Measurements from ENCODE around the gene NOL6.
"Not testable (repeated sequence)": the region's sequence is repeated elsewhere in the genome, so short reads cannot be mapped to it uniquely, and the experiment has no call there.

NOL6 gene

DNA sequence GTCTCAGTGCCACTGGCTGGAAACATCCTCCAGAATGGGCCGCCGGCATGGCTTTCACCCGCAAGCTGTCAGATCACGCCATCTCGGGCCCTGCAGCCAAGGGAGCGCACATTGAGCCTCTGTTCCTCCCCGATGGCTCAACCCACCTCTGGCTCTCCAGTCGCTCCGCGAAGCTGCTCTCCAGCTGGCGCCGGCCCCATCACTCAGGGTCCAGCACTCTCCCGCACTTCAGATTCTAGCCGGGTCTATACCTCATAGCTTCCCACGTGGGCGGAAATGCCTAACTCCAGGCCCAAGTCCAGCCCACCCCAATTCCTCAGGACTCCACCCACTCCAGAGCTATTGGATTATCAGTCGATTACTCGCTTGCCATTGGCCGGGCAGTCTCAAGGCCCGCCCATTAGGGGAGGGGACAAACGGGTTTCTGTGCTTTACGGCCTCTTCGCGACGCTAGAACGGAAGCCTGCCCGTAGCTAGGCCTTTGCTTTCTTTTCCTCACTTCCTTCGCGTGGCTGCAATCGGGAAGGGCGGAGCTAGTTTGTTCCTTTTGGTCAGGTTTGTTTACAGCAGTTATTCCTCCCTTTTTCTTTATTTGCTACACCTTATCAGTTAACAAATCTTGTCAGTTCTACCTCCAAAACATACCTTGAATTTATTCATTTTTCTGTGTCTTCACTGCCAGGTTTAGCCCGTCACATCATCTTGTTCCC lies at the start of gene NOL6:
TSS of gene NOL6 (minus strand) at position 282 of the 710 bp plus-strand sequence. CDS start at position 200, 82 bp downstream.
- peak; percentile 95 for DNase-seq

DNA sequence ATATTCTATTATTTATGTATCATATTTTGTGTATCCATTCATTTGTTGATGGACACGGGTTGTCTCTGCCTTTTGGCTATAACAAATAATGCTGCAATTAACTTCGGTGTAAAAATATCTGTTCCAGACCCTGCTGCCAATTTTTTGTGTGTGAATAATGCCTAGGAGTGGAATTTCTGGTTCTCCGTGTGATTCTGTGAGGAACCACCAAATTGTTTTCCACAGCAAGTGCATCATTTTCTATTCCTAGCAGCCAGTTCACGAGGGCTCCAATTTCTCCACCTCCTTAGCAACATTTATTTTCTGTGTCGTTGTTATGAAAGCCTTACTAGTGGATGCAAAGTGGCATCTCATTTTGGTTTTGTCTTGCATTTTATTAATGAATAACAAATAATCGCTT lies 48.1 kb upstream of the NOL6 start:
- not testable (repeated sequence) for DNase-seq

GRCh38 chr9:33517934-33518577 lies 44.3 kb upstream of the NOL6 start:
- not testable (repeated sequence) for DNase-seq

GRCh38 chr9:33517373-33517772 lies 43.6 kb upstream of the NOL6 start:
- DNase-seq = no peak

DNA sequence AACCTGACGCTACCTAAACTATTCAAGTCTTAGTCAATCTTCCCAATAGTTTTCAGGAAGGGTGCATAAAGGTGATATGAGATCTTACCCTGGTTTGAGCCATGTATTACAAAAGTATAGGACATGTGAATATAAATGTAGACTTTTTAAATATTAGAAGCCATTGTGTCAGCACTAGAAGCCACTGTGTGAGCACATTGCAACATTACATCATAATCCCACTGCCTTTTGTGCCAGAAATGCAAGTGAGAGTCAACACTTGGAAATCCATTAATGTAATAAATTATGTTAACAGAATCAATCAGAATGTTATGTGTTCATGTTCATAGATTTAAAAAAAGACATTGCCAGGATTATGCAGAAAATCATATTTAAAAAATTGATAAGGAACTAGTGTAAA lies 42.7 kb upstream of the NOL6 start:
- not testable (repeated sequence) for DNase-seq

DNA sequence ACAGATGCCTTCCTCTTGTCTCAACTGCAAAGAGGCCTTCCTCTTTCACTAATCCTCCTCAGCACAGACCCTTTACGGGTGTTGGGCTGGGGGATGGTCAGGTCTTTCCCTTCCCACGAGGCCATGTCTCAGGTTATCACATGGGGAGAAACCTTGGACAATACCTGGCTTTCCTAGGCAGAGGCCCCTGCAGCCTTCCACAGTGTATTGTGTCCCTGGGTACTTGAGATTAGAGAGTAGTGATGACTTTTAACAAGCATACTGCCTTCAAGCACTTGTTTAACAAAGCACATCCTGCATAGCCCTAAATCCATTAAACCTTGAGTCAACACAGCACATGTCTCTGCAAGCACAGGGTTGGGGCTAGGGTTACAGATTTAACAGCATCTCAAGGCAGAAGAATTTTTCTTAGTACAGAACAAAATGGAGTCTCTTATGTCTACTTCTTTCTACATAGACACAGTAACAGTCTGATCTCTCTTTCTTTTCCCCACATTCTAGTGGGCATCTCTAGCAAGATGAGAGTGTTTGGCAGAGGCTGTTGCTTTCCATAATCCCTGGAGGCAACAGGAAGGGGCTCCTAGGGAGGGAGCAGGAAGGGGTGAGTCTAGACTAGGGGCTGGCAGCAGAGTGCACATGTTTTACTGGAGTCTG lies 41.7 kb upstream of the NOL6 start:
- not testable (repeated sequence) for DNase-seq

GRCh38 chr9:33512535-33512934 lies 38.8 kb upstream of the NOL6 start:
- DNase-seq = not testable (repeated sequence)

GRCh38 chr9:33511184-33511517 lies 37.4 kb upstream of the NOL6 start:
- DNase-seq = not testable (repeated sequence)

DNA sequence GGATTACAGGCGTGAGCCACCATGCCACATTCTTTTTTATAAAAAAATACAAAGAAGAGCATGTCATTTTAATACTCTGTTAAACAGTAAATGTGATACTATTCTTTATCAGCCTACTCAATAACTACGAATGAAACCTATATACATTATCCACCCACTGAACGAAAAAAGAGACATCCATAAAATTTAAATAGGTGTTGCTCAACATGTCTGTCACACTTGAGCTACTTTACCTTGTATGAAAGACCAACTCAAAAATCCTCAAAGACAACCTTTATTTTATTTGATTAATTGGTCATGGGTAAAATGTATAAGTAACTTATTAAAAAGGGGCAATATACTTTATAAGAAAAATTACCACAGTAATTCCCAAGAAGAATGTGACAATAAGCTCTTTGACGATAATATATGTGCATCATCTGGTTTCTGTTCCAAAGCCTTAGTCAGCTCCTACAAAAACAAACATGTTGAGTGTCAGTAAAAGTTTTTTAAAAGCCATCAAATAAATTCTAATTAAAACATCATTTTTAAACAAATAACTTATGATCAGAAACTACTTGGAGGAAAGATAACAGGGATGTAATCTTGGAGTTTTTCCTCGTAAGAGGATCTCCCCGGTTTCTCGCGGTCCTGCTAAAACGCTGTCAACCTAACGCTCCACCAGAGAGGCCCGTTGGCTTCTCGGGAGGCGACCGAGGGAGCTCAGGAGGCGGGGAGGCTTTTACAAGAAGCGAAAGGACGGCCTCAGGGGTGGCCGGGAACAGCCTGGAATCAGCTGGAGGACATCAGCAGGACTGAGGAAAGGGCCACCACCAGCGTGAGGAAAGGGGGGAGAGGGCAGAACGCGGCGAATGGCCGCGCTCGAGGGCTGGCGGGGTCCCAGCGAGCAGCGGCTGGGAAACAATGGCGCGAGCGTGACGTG lies 36.8 kb upstream of the NOL6 start:
- DNase-seq = no peak

- no peak for DNase-seq
Observed at GRCh38 chr9:33506626-33507370, 33.1 kb upstream of the NOL6 start.

DNA sequence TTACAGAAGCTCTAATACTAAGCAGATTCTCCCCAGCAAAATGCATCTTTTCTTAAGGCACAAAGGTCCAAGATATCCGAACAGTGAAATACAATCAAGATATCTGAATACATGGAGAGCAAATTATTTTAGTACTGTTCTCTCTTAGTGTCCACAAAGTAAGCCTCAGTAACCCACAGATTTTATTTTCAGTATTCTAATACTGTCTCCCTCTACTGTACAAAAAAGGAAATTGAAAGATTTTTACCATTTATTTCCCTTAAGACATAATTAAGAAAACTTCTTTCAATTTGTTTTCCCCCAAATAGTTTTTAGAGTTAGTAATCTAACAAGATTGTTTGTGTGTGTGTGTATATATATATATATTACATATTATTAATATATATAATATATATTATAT lies 24.7 kb upstream of the NOL6 start:
- no peak for DNase-seq

DNA sequence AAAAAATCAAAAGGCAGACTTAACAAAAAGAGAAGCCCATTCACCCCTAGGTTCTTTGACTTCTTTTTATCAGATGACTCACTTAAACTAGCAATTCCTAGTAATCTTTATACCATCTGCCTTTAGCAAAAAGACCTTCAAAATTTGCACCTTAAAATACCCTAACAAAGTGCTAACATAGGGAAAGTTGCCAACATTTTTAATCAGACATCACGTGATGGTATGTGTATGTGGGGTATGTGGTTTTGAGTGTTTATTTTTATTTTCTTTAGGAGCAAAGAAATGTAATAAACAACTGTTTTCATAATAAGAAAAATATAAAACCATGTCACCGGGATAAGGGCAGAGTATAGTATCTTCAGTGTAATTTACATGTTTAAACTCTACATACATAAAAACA lies 20.1 kb upstream of the NOL6 start:
- DNase-seq = not testable (repeated sequence)

DNA sequence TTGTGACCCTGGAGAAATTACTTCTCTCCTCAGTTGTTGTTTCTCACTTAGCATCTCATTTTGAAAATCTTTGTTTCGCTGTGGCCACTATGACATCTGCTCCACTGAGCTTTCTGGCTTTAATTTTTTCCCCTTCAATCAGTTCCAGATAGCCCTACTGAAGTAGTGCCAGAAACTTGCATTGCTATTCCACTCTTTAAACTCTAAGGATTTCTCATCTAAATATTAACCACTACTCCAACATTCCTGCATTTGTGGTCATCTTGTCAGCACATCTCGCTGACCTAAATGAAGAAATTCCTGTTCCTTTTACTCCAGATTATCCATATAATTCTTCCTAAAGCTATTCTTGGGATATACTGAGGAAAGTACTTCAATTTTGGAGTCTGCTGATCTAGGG lies 15.3 kb upstream of the NOL6 start:
- no peak for DNase-seq

GRCh38 chr9:33485312-33485711 lies 11.6 kb upstream of the NOL6 start:
- not testable (repeated sequence) for DNase-seq

DNA sequence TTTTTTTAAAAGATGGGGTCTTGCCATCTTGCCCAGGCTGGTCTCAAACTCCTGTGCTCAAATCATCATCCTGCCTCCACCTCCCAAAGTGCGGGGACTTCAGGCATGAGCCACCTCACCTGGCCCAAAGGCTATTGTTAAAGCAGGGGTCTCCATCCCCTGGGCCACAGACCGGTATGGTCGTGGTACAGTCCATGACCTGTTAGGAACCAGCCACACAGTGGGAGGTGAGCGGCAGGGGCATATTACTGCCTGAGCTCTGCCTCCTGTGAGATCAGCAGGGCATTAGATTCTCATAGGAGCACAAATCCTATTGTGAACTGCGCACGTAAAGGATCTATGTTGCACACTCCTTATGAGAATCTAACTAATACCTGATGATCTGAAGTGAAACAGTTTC lies 7.3 kb upstream of the NOL6 start:
- no peak for DNase-seq

DNA sequence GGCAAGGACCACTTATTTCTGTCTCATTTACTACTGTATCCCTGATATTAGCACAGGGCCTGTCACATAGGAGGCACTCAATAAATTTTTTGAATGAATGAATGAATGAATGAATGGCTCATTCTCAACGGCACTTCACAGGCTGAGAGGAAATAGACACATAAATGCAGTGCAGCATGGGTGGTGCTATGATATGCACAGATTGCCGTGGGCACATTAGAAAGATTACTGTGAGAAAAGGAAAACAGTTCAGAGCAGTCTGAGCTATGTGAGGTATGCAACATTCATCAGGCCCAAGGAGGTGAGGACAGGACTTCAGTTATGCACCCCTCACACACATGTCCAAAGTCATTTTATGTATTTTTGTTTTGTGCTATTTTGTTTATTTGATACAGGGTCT lies 6.4 kb upstream of the NOL6 start:
- DNase-seq = no peak

GRCh38 chr9:33476503-33476902 lies 2.8 kb upstream of the NOL6 start:
- DNase-seq = no peak

DNA sequence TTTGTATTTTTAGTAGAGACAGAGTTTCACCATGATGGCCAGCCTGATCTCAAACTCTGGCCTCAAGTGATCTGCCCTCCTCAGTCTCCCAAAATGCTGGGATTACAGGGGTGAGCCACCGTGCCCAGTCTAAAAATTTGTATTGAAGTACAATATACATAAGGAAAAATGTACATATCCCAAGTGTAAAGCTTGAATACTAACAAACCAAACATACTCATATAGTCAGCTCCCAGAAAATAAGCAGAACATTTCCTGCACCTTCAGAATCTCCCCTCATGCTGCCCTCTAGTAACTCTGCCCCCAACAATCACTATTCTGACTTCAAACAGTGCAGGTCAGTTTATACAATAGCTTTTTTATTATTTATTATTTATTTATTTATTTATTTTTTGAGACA lies 1.6 kb upstream of the NOL6 start:
- no peak for DNase-seq

GRCh38 chr9:33472881-33473615 lies 676 bp downstream of the NOL6 start:
- DNase-seq = no peak

GRCh38 chr9:33472171-33472880 lies 1.4 kb downstream of the NOL6 start:
- no peak for DNase-seq

- DNase-seq = no peak
Observed at GRCh38 chr9:33471361-33471760, 2.4 kb downstream of the NOL6 start.
